ENCODE results near the gene E2F8.

GRCh38 chr11:19225581-19225980 is 15.2 kb downstream of the E2F8 start:
- no peak for TF ChIP-seq TAF1 (IDR thresholded peaks at IDR 0.05; ENCODE audit: borderline replicate concordance, insufficient read depth, low read length)
- TF ChIP-seq REST (IDR thresholded peaks at IDR 0.05; ENCODE audit: insufficient read depth in 1 of 2, low read depth in 2 of 2, low read length in 2 of 2): no peak

Data from PFSK-1 (cell line).